ENCODE data around the gene SYCE1. TPM values are rescaled to one million over a fixed set of nuclear protein-coding genes. Genes with fewer than 3 reads are reported as not detected.
"Not testable (repeated sequence)": the region's sequence is repeated elsewhere in the genome, so short reads cannot be mapped to it uniquely, and the experiment has no call there.

The SYCE1 gene
- total and polyA plus RNA-seq, 9 donors = 0.40 to 8.1 (median 2.5) TPM; not detected in 1

DNA sequence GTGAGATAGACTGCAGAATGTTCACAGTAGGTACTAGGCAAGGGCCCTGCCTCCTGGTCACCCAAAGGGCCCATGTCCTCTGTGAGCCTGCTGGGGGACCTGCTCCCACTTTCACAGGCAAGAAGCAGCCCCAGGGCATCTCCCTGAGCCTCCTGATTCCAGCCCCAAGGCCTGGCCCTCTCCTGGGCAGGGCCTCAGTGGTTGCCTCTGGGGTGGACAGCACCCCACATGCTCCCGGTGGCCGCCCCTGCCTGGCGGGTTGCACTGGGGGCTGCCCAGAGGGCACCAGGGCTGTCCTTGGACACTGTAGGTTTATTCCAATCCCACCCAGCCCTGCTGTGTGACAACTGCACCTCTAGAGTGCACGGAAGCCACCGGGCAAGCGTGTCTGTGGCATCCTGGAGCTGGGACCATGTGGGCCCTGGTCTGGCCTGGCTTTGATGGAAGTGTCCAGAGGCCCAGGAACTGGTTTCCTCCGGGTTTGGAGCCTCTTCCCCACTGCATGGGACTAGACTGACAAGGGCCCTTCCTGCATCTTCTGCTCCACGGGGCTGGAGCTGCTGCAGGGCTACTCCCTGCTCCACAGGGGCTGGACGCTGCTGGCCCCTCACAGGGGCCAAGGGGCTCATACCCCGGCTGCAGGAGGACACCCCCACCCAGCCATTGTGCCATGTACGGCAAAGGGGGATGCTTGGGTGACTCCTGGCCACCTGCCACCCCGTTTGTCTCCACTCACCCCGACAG lies 25.0 kb upstream of the SYCE1 start:
- intact Hi-C loops (cut with DNase I) = no loop called here
- no peaks in the 10 kb centered on the region for H3K4me1 ChIP-seq (ENCODE audit: insufficient read depth)
- 60 to 78% (median 71%) methylated on average over 9 to 13 of the region's 13 CpGs for WGBS, 3 donors
- H3K9me3 ChIP-seq = no peaks in the 10 kb centered on the region
- no peak overlapping the region for H3K4me3 ChIP-seq
- H3K36me3 ChIP-seq = no peaks in the 10 kb centered on the region
- no peaks in the 10 kb centered on the region for H3K27me3 ChIP-seq
- DNase-seq = no peak
- H3K27ac ChIP-seq = no peak overlapping the region
- no peak for TF ChIP-seq EP300 (IDR thresholded peaks at IDR 0.05)
- TF ChIP-seq, protein P1, sequence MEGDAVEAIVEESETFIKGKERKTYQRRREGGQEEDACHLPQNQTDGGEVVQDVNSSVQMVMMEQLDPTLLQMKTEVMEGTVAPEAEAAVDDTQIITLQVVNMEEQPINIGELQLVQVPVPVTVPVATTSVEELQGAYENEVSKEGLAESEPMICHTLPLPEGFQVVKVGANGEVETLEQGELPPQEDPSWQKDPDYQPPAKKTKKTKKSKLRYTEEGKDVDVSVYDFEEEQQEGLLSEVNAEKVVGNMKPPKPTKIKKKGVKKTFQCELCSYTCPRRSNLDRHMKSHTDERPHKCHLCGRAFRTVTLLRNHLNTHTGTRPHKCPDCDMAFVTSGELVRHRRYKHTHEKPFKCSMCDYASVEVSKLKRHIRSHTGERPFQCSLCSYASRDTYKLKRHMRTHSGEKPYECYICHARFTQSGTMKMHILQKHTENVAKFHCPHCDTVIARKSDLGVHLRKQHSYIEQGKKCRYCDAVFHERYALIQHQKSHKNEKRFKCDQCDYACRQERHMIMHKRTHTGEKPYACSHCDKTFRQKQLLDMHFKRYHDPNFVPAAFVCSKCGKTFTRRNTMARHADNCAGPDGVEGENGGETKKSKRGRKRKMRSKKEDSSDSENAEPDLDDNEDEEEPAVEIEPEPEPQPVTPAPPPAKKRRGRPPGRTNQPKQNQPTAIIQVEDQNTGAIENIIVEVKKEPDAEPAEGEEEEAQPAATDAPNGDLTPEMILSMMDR (IDR thresholded peaks at IDR 0.05) = no peak
- no peak for TF ChIP-seq POLR2A (IDR thresholded peaks at IDR 0.05)

DNA sequence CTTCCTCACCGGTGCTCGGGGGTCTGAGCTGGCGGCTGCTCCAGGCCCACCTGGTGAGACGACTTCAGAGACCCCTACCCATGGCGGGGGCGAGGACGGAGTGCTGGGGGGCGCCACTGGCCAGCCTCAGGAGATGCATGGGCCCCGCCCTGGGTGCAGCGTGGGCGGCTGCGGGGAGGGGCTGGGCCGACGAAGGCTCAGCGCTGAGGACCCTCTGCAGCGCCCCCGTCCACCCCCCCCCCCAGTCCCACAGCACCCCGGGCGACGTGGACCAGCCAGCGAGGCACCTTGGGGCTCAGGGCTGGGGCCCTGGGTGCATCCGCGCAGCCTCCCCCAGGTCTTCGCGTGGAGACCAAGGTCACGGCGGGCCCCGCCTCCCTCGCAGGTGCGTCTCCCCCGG lies 11.7 kb upstream of the SYCE1 start:
- H3K27ac ChIP-seq; H3K27me3 ChIP-seq; H3K4me3 ChIP-seq; H3K36me3 ChIP-seq; DNase-seq; H3K9me3 ChIP-seq; H3K4me1 ChIP-seq (ENCODE audit: insufficient read depth); intact Hi-C loops (cut with DNase I): not testable (repeated sequence)
- whole genome bisulfite sequencing, 3 donors = 71% methylated on average over 18 of the region's 31 CpGs; no CpG with 5 or more reads in 2 of the 3 donors

DNA sequence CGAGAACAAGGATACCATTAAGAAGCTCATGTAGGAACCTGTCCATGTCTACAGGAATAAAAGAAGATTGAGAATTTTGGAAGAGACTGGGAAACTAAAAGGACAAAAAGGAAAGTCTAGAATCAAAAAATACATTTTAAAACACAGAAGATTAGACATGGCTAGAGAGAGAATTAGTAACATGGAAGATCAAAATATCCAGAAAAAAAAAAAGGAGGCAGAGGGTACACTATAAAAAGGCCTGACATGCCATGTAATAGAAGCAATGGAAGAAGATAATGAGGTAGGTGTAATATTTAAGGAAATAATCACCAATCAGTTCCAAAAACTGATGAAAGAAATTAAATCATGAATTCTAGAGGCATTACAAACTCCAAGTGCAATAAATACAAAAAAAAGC lies 8.1 kb upstream of the SYCE1 start:
- H3K9me3 ChIP-seq; intact Hi-C loops (cut with DNase I); DNase-seq; H3K27me3 ChIP-seq; H3K4me1 ChIP-seq (ENCODE audit: insufficient read depth); H3K4me3 ChIP-seq; H3K27ac ChIP-seq; H3K36me3 ChIP-seq: not testable (repeated sequence)
- 77 to 85% (median 84%) methylated on average over 1 of the region's 1 CpG for WGBS, 3 donors

DNA sequence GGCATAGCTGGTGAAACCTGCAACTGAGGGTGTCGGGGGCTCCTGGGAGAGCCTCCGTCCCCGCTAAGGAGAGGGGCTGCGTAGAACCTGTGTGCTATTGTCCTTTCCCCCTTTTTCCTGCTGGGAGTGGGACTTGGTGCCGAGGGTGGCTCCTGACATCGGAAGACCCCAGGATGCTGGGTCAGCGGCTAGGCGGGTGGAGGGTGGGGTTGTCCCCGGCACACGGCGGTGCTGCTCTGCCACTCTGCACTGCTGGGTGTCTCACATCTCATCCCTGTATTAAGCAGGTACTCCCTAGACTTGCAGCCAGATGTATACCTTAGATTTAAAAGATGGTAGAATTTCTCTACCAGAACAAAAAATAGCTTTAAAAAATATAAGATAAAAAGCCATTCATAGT lies 6.7 kb upstream of the SYCE1 start:
- WGBS, 3 donors = 87 to 97% (median 96%) methylated on average over 5 to 11 of the region's 11 CpGs
- H3K27me3 ChIP-seq; intact Hi-C loops (cut with DNase I); H3K27ac ChIP-seq; H3K9me3 ChIP-seq; H3K4me1 ChIP-seq (ENCODE audit: insufficient read depth); H3K4me3 ChIP-seq; DNase-seq; H3K36me3 ChIP-seq: not testable (repeated sequence)

DNA sequence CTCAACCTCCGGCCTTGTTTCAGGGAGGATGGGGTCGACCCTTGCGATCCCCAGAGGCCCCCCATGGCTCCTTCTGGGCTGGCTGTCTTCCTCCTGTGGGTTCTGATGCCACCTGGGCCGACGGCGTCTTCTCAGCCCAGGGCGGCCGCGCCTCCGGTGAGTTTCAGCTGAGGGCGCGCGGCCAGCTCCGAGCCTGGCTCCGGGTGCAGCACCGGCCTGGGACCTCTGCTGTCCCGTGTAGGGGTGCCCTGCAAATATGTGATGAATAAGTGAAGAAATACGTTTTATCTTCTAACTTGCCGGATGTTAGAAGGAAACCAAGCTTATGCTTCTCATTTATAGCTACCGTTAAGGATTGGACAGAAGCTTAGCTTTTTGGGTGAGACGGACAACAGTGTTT lies 4.4 kb upstream of the SYCE1 start:
- intact Hi-C loops (cut with DNase I) = loop anchor here in 1 of 4 donors (5.0 kb wide), 1 partner anchor 142 kb away; no protein-coding TSS in a partner anchor
- H3K9me3 ChIP-seq; H3K27ac ChIP-seq; H3K36me3 ChIP-seq; DNase-seq; H3K4me3 ChIP-seq; H3K4me1 ChIP-seq (ENCODE audit: insufficient read depth); H3K27me3 ChIP-seq: not testable (repeated sequence)
- 34 to 66% (median 51%) methylated on average over 10 to 16 of the region's 21 CpGs for WGBS, 3 donors

DNA sequence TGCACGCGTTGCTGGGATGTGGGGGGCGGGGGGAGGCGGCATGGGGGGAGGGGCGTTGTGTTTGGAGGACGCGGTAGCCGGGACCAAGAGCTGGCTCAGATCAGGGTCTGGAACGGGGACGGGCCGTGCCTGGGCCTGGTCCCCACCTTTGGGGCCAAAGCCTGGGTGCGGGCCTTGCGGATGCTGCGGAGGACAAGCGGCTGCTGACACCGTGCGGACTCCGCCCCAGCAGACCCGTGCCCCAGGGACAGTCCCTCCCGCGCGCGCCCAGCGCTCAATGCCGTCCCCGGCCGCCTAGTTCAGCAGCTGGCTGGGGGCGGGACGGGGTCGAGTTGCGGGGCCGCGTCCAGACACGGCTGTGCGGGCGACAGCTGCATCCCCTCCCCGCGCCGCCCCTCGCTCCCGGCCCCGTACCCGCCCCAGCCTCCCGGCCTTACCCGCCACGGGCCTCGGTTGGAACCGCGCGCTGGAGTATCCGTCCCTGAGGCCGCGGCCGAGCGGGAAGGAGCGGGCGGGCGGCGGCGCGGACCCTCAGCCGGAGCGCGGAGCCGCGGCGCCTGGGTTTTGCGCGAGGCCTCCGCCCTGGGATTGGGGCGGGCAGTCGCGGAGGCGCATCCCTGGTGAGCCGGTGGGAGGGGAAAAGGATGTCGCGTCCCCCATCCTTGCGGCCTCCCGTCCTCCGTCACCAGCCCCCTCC lies 3.6 kb upstream of the SYCE1 start:
- intact Hi-C loops (cut with DNase I) = loop anchor here in 1 of 4 donors (5.0 kb wide), 1 partner anchor 142 kb away; no protein-coding TSS in a partner anchor
- H3K36me3 ChIP-seq = not testable (repeated sequence)
- WGBS, 3 donors = 31% methylated on average over 12 of the region's 80 CpGs; no CpG with 5 or more reads in 2 of the 3 donors

DNA sequence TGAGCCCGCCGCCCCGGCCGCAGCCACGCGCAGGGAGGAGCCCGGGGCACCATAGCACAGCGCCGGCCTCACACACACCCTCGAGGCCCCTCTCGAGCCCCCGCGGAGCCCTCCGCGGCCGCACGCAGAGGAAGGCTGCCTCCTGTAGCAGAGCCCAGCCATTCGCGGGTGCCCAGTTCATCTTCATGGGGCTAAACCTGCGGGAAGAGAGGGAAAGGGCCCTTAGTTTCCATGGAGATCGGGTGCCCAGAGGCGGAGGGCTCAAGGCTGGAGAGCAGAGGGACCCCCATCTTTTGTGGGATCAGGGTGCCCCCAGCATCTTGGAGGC lies 2.9 kb upstream of the SYCE1 start:
- no peak for DNase-seq
- H3K4me1 ChIP-seq (ENCODE audit: insufficient read depth) = no peaks in the 10 kb centered on the region
- H3K9me3 ChIP-seq = peaks cover 0 to 5% of the 10 kb centered on the region in 2 donors
- no peak for TF ChIP-seq POLR2A (IDR thresholded peaks at IDR 0.05)
- TF ChIP-seq, protein P1 (IDR thresholded peaks at IDR 0.05) = no peak
- no peak for TF ChIP-seq EP300 (IDR thresholded peaks at IDR 0.05)
- H3K27me3 ChIP-seq = no peaks in the 10 kb centered on the region
- H3K4me3 ChIP-seq = no peak overlapping the region
- intact Hi-C loops (cut with DNase I) = loop anchor here in 1 of 4 donors (5.0 kb wide), 1 partner anchor 141 kb away; no protein-coding TSS in a partner anchor
- H3K36me3 ChIP-seq = no peaks in the 10 kb centered on the region
- no peak overlapping the region for H3K27ac ChIP-seq
- 88 to 94% (median 89%) methylated on average over 22 of the region's 22 CpGs for WGBS, 3 donors

More for the DNA sequence above, 3.6 kb upstream of the SYCE1 start:
- not testable (repeated sequence) for H3K27me3 ChIP-seq; H3K9me3 ChIP-seq; H3K4me1 ChIP-seq (ENCODE audit: insufficient read depth); DNase-seq; H3K27ac ChIP-seq; H3K4me3 ChIP-seq

All from ovary (tissue), 9 donors.